ENCODE results near the gene TAOK2.

Gene TAOK2

DNA sequence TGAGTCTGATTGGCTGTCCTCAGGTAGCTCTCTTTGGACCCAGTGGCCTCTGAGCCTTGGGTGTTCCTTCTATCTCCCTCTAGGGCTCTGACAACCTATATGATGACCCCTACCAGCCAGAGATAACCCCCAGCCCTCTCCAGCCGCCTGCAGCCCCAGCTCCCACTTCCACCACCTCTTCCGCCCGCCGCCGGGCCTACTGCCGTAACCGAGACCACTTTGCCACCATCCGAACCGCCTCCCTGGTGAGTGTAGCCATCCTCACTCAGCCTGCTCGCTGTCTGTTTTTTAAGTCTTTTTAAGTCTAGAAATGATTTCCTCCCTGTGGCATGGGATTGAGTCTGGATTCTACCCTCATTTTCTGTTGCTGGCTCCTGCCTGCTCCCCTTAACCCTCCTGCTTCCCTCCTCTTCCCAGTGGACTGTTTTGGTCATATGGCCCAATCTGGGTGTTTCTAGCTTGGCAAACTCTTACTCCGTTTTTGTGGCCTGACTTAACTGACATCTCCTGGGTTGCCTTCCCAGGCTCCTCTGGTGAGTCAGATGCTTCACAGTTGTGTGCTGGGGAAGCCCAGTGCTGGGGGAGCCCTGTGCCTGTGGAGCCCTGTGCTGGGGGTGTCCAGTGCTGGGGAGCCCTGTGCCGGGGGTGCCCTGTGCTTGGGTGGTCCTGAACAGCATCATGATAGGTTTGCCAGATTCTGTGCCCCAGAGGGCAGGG lies 9.9 kb downstream of the TAOK2 start:
- no peak overlapping the region for H3K4me3 ChIP-seq (ENCODE audit: low read depth in 1 of 2, low read length in 2 of 2)
- H3K9ac ChIP-seq (ENCODE audit: low read length): no peak overlapping the region
- H3K27ac ChIP-seq (ENCODE audit: low read depth, low read length): no peak overlapping the region
- no peaks in the 10 kb centered on the region for H3K27me3 ChIP-seq (ENCODE audit: control insufficient read depth in 1 of 2, insufficient read depth in 2 of 2, low read length in 2 of 2)
- peaks cover 92% of the 10 kb centered on the region for H3K36me3 ChIP-seq (ENCODE audit: insufficient read depth, low read length)
- H3K4me1 ChIP-seq (ENCODE audit: insufficient read depth, low read length): no peaks in the 10 kb centered on the region
- H3K9me3 ChIP-seq (ENCODE audit: low read length): no peaks in the 10 kb centered on the region

DNA sequence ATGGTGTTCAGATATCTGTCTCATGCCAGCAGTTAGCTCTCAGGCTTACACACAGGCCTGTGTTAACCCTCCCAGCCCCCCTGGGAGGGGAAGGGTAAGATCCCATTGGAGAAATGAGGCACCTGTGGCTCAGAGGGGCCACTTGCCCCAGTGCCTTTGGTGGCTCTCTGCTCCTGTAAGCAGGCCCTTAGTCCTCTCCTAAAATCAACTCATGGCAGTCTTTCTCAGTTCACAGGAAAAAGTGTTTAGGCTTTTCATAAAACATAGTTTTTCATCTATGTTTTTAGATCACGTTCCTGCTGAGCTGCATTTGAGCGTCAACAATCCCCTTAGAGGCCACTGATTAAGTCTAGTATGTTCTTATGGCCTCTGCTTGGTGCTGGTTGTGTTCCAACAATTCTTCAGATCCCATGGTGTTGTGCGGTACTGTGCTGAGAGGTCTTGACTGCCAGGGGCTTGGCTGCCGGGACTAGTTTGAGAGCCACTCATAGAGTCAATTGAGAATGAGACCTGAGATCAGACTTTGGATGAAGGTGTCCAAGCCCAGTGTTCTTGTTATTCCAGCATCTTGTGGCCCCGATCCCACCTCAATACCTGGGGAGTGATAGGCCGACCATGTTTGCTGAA lies 10.6 kb downstream of the TAOK2 start:
- H3K27me3 ChIP-seq (ENCODE audit: control insufficient read depth in 1 of 2, insufficient read depth in 2 of 2, low read length in 2 of 2): no peaks in the 10 kb centered on the region
- H3K4me1 ChIP-seq (ENCODE audit: insufficient read depth, low read length): no peaks in the 10 kb centered on the region
- H3K4me3 ChIP-seq (ENCODE audit: low read depth in 1 of 2, low read length in 2 of 2): no peak overlapping the region
- H3K36me3 ChIP-seq (ENCODE audit: insufficient read depth, low read length): peaks cover 91% of the 10 kb centered on the region
- no peak overlapping the region for H3K9ac ChIP-seq (ENCODE audit: low read length)
- no peak overlapping the region for H3K27ac ChIP-seq (ENCODE audit: low read depth, low read length)
- no peaks in the 10 kb centered on the region for H3K9me3 ChIP-seq (ENCODE audit: low read length)

DNA sequence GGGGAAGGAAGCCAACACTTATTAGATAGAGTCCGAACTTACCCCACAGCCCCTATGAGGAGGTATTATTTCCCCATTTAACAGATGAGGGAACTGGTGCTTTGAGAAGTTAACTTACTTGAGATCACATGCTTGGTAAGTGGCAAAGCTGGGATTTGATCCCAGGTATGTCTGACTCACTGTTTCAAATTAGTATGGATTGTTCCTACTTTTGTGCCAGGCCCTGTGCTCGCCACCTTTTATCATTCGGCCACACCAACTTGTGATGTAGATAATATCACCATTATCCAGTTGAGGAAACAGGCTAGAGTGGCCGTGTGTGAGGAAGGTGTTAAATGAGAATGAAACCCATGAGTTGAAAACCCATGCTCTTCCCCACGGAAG lies 11.1 kb downstream of the TAOK2 start:
- Histone ChIP-seq H3K27ac (ENCODE audit: low read depth, low read length) (no peak overlapping the region), H3K36me3 (ENCODE audit: insufficient read depth, low read length) (peaks cover 91% of the 10 kb centered on the region), H3K9ac (ENCODE audit: low read length) (no peak overlapping the region), H3K4me1 (ENCODE audit: insufficient read depth, low read length) (no peaks in the 10 kb centered on the region), H3K27me3 (ENCODE audit: control insufficient read depth in 1 of 2, insufficient read depth in 2 of 2, low read length in 2 of 2) (no peaks in the 10 kb centered on the region), H3K9me3 (ENCODE audit: low read length) (no peaks in the 10 kb centered on the region), H3K4me3 (ENCODE audit: low read depth in 1 of 2, low read length in 2 of 2) (no peak overlapping the region)

- peaks cover 86% of the 10 kb centered on the region for H3K36me3 ChIP-seq (ENCODE audit: insufficient read depth, low read length)
Observed at GRCh38 chr16:29985271-29985811, 11.7 kb downstream of the TAOK2 start.

GRCh38 chr16:29986231-29986630 lies 12.6 kb downstream of the TAOK2 start:
- no peak overlapping the region for H3K4me3 ChIP-seq (ENCODE audit: low read depth in 1 of 2, low read length in 2 of 2)
- H3K9ac ChIP-seq (ENCODE audit: low read length): no peak overlapping the region
- H3K27me3 ChIP-seq (ENCODE audit: control insufficient read depth in 1 of 2, insufficient read depth in 2 of 2, low read length in 2 of 2): no peaks in the 10 kb centered on the region
- H3K9me3 ChIP-seq (ENCODE audit: low read length): no peaks in the 10 kb centered on the region
- H3K36me3 ChIP-seq (ENCODE audit: insufficient read depth, low read length): peaks cover 84% of the 10 kb centered on the region
- H3K4me1 ChIP-seq (ENCODE audit: insufficient read depth, low read length): no peaks in the 10 kb centered on the region
- H3K27ac ChIP-seq (ENCODE audit: low read depth, low read length): no peak overlapping the region

More at GRCh38 chr16:29985271-29985811, 11.7 kb downstream of the TAOK2 start:
- Histone ChIP-seq H3K27ac (ENCODE audit: low read depth, low read length) (no peak overlapping the region), H3K4me3 (ENCODE audit: low read depth in 1 of 2, low read length in 2 of 2) (no peak overlapping the region), H3K4me1 (ENCODE audit: insufficient read depth, low read length) (no peaks in the 10 kb centered on the region), H3K27me3 (ENCODE audit: control insufficient read depth in 1 of 2, insufficient read depth in 2 of 2, low read length in 2 of 2) (no peaks in the 10 kb centered on the region), H3K9ac (ENCODE audit: low read length) (no peak overlapping the region), H3K9me3 (ENCODE audit: low read length) (no peaks in the 10 kb centered on the region)

DNA sequence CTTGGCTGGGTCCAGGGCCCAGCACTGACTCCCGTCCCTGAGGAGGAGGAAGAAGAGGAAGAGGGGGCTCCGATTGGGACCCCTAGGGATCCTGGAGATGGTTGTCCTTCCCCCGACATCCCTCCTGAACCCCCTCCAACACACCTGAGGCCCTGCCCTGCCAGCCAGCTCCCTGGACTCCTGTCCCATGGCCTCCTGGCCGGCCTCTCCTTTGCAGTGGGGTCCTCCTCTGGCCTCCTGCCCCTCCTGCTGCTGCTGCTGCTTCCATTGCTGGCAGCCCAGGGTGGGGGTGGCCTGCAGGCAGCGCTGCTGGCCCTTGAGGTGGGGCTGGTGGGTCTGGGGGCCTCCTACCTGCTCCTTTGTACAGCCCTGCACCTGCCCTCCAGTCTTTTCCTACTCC lies 13.3 kb downstream of the TAOK2 start:
- Histone ChIP-seq H3K9ac (ENCODE audit: low read length) (no peak overlapping the region), H3K4me3 (ENCODE audit: low read depth in 1 of 2, low read length in 2 of 2) (no peak overlapping the region), H3K9me3 (ENCODE audit: low read length) (no peaks in the 10 kb centered on the region), H3K4me1 (ENCODE audit: insufficient read depth, low read length) (no peaks in the 10 kb centered on the region), H3K27me3 (ENCODE audit: control insufficient read depth in 1 of 2, insufficient read depth in 2 of 2, low read length in 2 of 2) (no peaks in the 10 kb centered on the region), H3K36me3 (ENCODE audit: insufficient read depth, low read length) (peaks cover 82% of the 10 kb centered on the region), H3K27ac (ENCODE audit: low read depth, low read length) (no peak overlapping the region)

DNA sequence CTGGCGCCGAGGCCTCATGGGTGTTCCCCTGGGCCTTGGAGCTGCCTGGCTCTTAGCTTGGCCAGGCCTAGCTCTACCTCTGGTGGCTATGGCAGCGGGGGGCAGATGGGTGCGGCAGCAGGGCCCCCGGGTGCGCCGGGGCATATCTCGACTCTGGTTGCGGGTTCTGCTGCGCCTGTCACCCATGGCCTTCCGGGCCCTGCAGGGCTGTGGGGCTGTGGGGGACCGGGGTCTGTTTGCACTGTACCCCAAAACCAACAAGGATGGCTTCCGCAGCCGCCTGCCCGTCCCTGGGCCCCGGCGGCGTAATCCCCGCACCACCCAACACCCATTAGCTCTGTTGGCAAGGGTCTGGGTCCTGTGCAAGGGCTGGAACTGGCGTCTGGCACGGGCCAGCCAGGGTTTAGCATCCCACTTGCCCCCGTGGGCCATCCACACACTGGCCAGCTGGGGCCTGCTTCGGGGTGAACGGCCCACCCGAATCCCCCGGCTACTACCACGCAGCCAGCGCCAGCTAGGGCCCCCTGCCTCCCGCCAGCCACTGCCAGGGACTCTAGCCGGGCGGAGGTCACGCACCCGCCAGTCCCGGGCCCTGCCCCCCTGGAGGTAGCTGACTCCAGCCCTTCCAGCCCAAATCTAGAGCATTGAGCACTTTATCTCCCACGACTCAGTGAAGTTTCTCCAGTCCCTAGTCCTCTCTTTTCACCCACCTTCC lies 13.9 kb downstream of the TAOK2 start:
- Histone ChIP-seq H3K36me3 (ENCODE audit: insufficient read depth, low read length) (peaks cover 80% of the 10 kb centered on the region), H3K9ac (ENCODE audit: low read length) (no peak overlapping the region), H3K27ac (ENCODE audit: low read depth, low read length) (no peak overlapping the region), H3K4me3 (ENCODE audit: low read depth in 1 of 2, low read length in 2 of 2) (no peak overlapping the region), H3K4me1 (ENCODE audit: insufficient read depth, low read length) (no peaks in the 10 kb centered on the region), H3K9me3 (ENCODE audit: low read length) (no peaks in the 10 kb centered on the region), H3K27me3 (ENCODE audit: control insufficient read depth in 1 of 2, insufficient read depth in 2 of 2, low read length in 2 of 2) (no peaks in the 10 kb centered on the region)

- Histone ChIP-seq H3K27ac (ENCODE audit: low read depth, low read length) (no peak overlapping the region), H3K4me1 (ENCODE audit: insufficient read depth, low read length) (no peaks in the 10 kb centered on the region), H3K36me3 (ENCODE audit: insufficient read depth, low read length) (peaks cover 80% of the 10 kb centered on the region), H3K4me3 (ENCODE audit: low read depth in 1 of 2, low read length in 2 of 2) (no peak overlapping the region), H3K9me3 (ENCODE audit: low read length) (no peaks in the 10 kb centered on the region), H3K27me3 (ENCODE audit: control insufficient read depth in 1 of 2, insufficient read depth in 2 of 2, low read length in 2 of 2) (no peaks in the 10 kb centered on the region), H3K9ac (ENCODE audit: low read length) (no peak overlapping the region)
Observed at GRCh38 chr16:29988346-29989075, 14.8 kb downstream of the TAOK2 start.

- Histone ChIP-seq H3K36me3 (ENCODE audit: insufficient read depth, low read length) (peaks cover 72% of the 10 kb centered on the region), H3K27ac (ENCODE audit: low read depth, low read length) (no peak overlapping the region), H3K27me3 (ENCODE audit: control insufficient read depth in 1 of 2, insufficient read depth in 2 of 2, low read length in 2 of 2) (no peaks in the 10 kb centered on the region), H3K9me3 (ENCODE audit: low read length) (no peaks in the 10 kb centered on the region), H3K4me3 (ENCODE audit: low read depth in 1 of 2, low read length in 2 of 2) (no peak overlapping the region), H3K4me1 (ENCODE audit: insufficient read depth, low read length) (peaks cover 4% of the 10 kb centered on the region), H3K9ac (ENCODE audit: low read length) (no peak overlapping the region)
Observed at GRCh38 chr16:29989111-29989858, 15.6 kb downstream of the TAOK2 start.

DNA sequence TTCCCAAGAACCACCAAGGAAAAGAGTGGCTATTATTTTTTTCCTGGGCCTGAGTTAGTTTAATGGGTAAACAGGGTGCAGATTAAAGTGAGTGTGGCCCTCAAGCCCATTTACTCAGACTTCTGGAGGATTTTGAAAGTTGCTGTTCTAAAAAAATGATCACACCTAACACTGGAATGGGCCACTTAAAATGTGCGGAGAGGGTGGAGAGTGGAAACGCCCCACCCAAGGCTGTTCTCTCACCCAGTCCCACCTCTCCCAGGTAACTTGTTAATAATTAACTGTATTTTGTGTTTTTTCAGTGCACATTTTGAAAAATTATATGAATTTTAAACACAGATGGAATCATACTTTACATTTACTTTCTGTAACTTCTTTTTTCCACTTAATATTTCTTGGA lies 16.4 kb downstream of the TAOK2 start:
- H3K4me3 ChIP-seq (ENCODE audit: low read depth in 1 of 2, low read length in 2 of 2): no peak overlapping the region
- peaks cover 11% of the 10 kb centered on the region for H3K4me1 ChIP-seq (ENCODE audit: insufficient read depth, low read length)
- H3K9ac ChIP-seq (ENCODE audit: low read length): no peak overlapping the region
- no peaks in the 10 kb centered on the region for H3K27me3 ChIP-seq (ENCODE audit: control insufficient read depth in 1 of 2, insufficient read depth in 2 of 2, low read length in 2 of 2)
- no peak overlapping the region for H3K27ac ChIP-seq (ENCODE audit: low read depth, low read length)
- peaks cover 65% of the 10 kb centered on the region for H3K36me3 ChIP-seq (ENCODE audit: insufficient read depth, low read length)
- H3K9me3 ChIP-seq (ENCODE audit: low read length): no peaks in the 10 kb centered on the region
